ENCODE results near the gene LMO3. TPM values are rescaled to one million over a fixed set of nuclear protein-coding genes. Genes with fewer than 3 reads are reported as not detected.

LMO3 gene
- total RNA-seq, 5 donors from 2014 or later (not counting 1 experiment from before 2014, with no cell fraction given): 0.13 to 0.61 (median 0.36) TPM; not detected in 2

DNA sequence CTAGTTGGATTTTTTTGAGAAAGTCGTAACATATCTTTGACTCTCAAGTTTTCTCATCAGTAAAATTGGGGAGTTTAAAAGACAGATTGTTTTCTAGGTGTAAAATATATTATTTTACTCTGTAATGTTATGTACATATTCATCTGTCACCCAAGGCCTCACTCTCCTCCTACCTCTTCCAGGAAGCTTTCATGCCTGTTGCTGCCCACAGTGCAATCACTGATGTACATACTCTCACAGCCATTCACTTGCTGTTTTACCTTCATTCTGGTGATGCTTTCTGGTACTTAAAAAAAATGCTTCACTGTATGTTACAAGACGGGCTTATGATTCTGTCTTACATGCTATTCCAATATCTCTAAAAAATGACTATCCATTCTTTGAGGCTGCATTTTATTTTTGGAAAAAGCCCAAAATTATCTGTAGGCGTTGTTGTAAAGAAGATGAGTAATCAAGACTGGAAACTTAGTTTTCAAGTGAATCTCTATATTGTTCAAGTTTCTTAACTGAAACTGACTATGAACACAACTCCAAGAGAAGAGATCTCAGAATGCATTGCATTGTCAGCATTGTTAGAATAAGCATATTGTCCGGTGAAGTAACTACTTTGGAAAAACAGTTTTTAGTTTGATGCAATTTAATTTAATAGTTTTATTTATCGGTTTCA is 82.5 kb downstream of the LMO3 start:
- no CpG with 5 or more reads among the region's 5 CpGs for WGBS (ENCODE audit: insufficient coverage)
- ChIA-PET CTCF (no interaction called here), POLR2A (no interaction called here)
- H3K36me3 ChIP-seq (ENCODE audit: control insufficient read depth in 2 of 2, extremely low read depth in 1 of 2, insufficient read depth in 1 of 2, low read length in 1 of 2): no peaks in the 10 kb centered on the region
- H3K4me3 Mint-ChIP-seq: no peak overlapping the region
- DNase-seq (no peak), ATAC-seq (replicated peaks in 1 of 4) (no peak)
- no peaks in the 10 kb centered on the region for H3K27me3 Mint-ChIP-seq
- H3K27ac Mint-ChIP-seq: no peak overlapping the region
- H3K4me1 ChIP-seq (ENCODE audit: control insufficient read depth in 1 of 2, extremely low read depth in 1 of 2, insufficient read depth in 2 of 2, low read length in 2 of 2): no peaks in the 10 kb centered on the region
- H3K4me1 Mint-ChIP-seq: no peaks in the 10 kb centered on the region
- H3K27ac ChIP-seq (ENCODE audit: low read length): no peak overlapping the region
- H3K4me3 ChIP-seq (ENCODE audit: control insufficient read depth in 1 of 2, extremely low read depth in 1 of 2, low read length in 1 of 2): no peak overlapping the region
- H3K9me3 ChIP-seq: no peaks in the 10 kb centered on the region
- no peaks in the 10 kb centered on the region for H3K27me3 ChIP-seq (replicated peaks in 1 of 2; ENCODE audit: control insufficient read depth in 2 of 2, extremely low read depth in 1 of 2, insufficient read depth in 2 of 2, low read length in 1 of 2)
- no peaks in the 10 kb centered on the region for H3K36me3 Mint-ChIP-seq
- H3K9me3 Mint-ChIP-seq: peaks cover 10 to 12% (median 11%) of the 10 kb centered on the region in 3 donors

- H3K36me3 ChIP-seq (ENCODE audit: control insufficient read depth in 2 of 2, extremely low read depth in 1 of 2, insufficient read depth in 1 of 2, low read length in 1 of 2): no peaks in the 10 kb centered on the region
- no peaks in the 10 kb centered on the region for H3K4me1 Mint-ChIP-seq
Observed at GRCh38 chr12:16520328-16520727, 85.6 kb downstream of the LMO3 start.

DNA sequence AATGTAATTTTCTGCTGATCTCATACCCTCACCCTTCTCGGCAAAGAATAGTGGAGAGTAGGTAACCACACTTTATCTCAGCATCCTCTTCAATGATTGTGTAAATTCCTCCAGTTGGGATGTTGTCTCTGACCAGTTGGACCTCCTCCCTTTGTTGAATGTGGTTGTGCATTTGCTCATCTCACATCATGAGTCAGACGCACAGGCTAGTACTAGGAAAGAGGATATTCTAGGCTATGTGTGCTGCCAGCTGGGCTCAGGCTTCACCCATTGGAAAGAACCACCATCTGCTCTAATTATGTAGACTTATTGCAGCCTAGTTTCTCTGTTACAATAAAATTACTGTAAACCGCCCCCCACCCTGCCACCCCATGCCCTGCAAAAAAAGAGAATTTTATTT is 90.3 kb downstream of the LMO3 start:
- CTCF ChIA-PET: no interaction called here
- H3K9me3 Mint-ChIP-seq: peaks cover 4 to 10% (median 9%) of the 10 kb centered on the region in 3 donors
- no peak overlapping the region for H3K27ac ChIP-seq (ENCODE audit: low read length)
- no peak overlapping the region for H3K4me3 Mint-ChIP-seq
- H3K36me3 Mint-ChIP-seq: no peaks in the 10 kb centered on the region
- no peaks in the 10 kb centered on the region for H3K4me1 ChIP-seq (ENCODE audit: control insufficient read depth in 1 of 2, extremely low read depth in 1 of 2, insufficient read depth in 2 of 2, low read length in 2 of 2)
- no peaks in the 10 kb centered on the region for H3K27me3 Mint-ChIP-seq
- WGBS (ENCODE audit: insufficient coverage): no CpG with 5 or more reads among the region's 3 CpGs
- H3K36me3 ChIP-seq (ENCODE audit: control insufficient read depth in 2 of 2, extremely low read depth in 1 of 2, insufficient read depth in 1 of 2, low read length in 1 of 2): no peaks in the 10 kb centered on the region
- DNase-seq (no peak), ATAC-seq (replicated peaks in 1 of 4) (no peak)
- POLR2A ChIA-PET: no interaction called here
- no peaks in the 10 kb centered on the region for H3K27me3 ChIP-seq (replicated peaks in 1 of 2; ENCODE audit: control insufficient read depth in 2 of 2, extremely low read depth in 1 of 2, insufficient read depth in 2 of 2, low read length in 1 of 2)
- no peak overlapping the region for H3K27ac Mint-ChIP-seq
- H3K4me3 ChIP-seq (ENCODE audit: control insufficient read depth in 1 of 2, extremely low read depth in 1 of 2, low read length in 1 of 2): no peak overlapping the region
- H3K9me3 ChIP-seq: no peaks in the 10 kb centered on the region
- H3K4me1 Mint-ChIP-seq: no peaks in the 10 kb centered on the region

More at GRCh38 chr12:16520328-16520727, 85.6 kb downstream of the LMO3 start:
- no peaks in the 10 kb centered on the region for H3K4me1 ChIP-seq (ENCODE audit: control insufficient read depth in 1 of 2, extremely low read depth in 1 of 2, insufficient read depth in 2 of 2, low read length in 2 of 2)
- POLR2A ChIA-PET: no interaction called here
- Mint-ChIP-seq H3K4me3 (no peak overlapping the region), H3K9me3 (peaks cover 12 to 20% (median 12%) of the 10 kb centered on the region in 3 donors), H3K36me3 (no peaks in the 10 kb centered on the region), H3K27ac (no peak overlapping the region), H3K27me3 (no peaks in the 10 kb centered on the region)
- 60% methylated on average over 1 of the region's 6 CpGs for WGBS (ENCODE audit: insufficient coverage)
- no peaks in the 10 kb centered on the region for H3K27me3 ChIP-seq (replicated peaks in 1 of 2; ENCODE audit: control insufficient read depth in 2 of 2, extremely low read depth in 1 of 2, insufficient read depth in 2 of 2, low read length in 1 of 2)
- DNase-seq (no peak), ATAC-seq (replicated peaks in 1 of 4) (no peak)
- no peak overlapping the region for H3K27ac ChIP-seq (ENCODE audit: low read length)
- H3K9me3 ChIP-seq: no peaks in the 10 kb centered on the region
- CTCF ChIA-PET: no interaction called here
- H3K4me3 ChIP-seq (ENCODE audit: control insufficient read depth in 1 of 2, extremely low read depth in 1 of 2, low read length in 1 of 2): no peak overlapping the region

DNA sequence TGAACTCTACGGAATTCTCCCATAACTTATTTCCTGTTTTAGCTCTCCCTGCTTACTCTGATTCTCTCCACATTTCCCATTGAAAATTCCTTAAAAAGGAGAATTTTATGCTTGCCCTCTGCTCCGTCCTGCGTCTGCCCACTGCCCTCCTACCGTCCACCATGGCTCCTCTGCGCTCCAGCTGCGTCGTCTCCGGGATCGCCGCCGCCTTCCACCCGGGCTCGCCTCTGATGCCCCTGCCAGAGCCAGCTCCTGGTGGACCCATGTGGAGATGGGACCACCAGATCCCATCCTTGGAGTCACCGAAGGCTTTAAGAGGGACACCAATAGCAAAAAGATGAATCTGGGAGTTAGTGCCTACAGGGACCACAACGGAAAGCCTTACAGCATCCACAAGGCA is 92.7 kb downstream of the LMO3 start:
- Histone ChIP-seq H3K27me3 (replicated peaks in 1 of 2; ENCODE audit: control insufficient read depth in 2 of 2, extremely low read depth in 1 of 2, insufficient read depth in 2 of 2, low read length in 1 of 2) (no peaks in the 10 kb centered on the region), H3K36me3 (ENCODE audit: control insufficient read depth in 2 of 2, extremely low read depth in 1 of 2, insufficient read depth in 1 of 2, low read length in 1 of 2) (no peaks in the 10 kb centered on the region), H3K27ac (ENCODE audit: low read length) (no peak overlapping the region), H3K4me1 (ENCODE audit: control insufficient read depth in 1 of 2, extremely low read depth in 1 of 2, insufficient read depth in 2 of 2, low read length in 2 of 2) (no peaks in the 10 kb centered on the region), H3K4me3 (ENCODE audit: control insufficient read depth in 1 of 2, extremely low read depth in 1 of 2, low read length in 1 of 2) (no peak overlapping the region), H3K9me3 (no peaks in the 10 kb centered on the region)
- ChIA-PET POLR2A (no interaction called here), CTCF (no interaction called here)
- Mint-ChIP-seq H3K27me3 (no peaks in the 10 kb centered on the region), H3K36me3 (no peaks in the 10 kb centered on the region), H3K27ac (no peak overlapping the region), H3K9me3 (peaks cover 4 to 9% (median 9%) of the 10 kb centered on the region in 3 donors), H3K4me1 (no peaks in the 10 kb centered on the region), H3K4me3 (no peak overlapping the region)
- ATAC-seq (replicated peaks in 1 of 4): no peak
- 93% methylated on average over 8 of the region's 15 CpGs for WGBS (ENCODE audit: insufficient coverage)
- DNase-seq: no peak

DNA sequence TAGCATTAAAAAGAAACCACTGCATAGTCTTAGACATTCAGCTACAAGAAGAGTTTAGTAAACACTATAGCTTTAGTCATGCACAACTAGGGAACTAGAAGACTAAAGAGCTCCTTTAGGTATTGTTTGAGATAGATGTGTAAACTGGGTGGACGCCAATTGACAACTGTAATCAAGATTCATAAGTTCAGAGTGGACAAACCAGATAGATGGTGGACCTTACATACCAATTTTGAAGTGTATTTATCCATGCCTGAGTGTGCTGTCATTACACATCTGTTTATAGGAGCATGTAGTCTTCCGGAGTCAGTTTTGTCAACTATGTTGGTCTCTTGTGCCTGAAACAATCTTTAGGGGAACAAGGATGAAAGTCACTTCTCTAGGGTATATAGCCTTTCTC is 96.6 kb downstream of the LMO3 start:
- peaks cover 7 to 14% (median 9%) of the 10 kb centered on the region in 3 donors for H3K9me3 Mint-ChIP-seq
- POLR2A ChIA-PET: no interaction called here
- WGBS (ENCODE audit: insufficient coverage): 71% methylated on average over 1 of the region's 2 CpGs
- no peaks in the 10 kb centered on the region for H3K36me3 ChIP-seq (ENCODE audit: control insufficient read depth in 2 of 2, extremely low read depth in 1 of 2, insufficient read depth in 1 of 2, low read length in 1 of 2)
- no peak overlapping the region for H3K4me3 ChIP-seq (ENCODE audit: control insufficient read depth in 1 of 2, extremely low read depth in 1 of 2, low read length in 1 of 2)
- no peak for DNase-seq
- no peaks in the 10 kb centered on the region for H3K36me3 Mint-ChIP-seq
- no peaks in the 10 kb centered on the region for H3K9me3 ChIP-seq
- no peaks in the 10 kb centered on the region for H3K4me1 ChIP-seq (ENCODE audit: control insufficient read depth in 1 of 2, extremely low read depth in 1 of 2, insufficient read depth in 2 of 2, low read length in 2 of 2)
- CTCF ChIA-PET: no interaction called here
- no peaks in the 10 kb centered on the region for H3K4me1 Mint-ChIP-seq
- no peaks in the 10 kb centered on the region for H3K27me3 Mint-ChIP-seq
- H3K27ac Mint-ChIP-seq: no peak overlapping the region
- H3K4me3 Mint-ChIP-seq: no peak overlapping the region
- H3K27ac ChIP-seq (ENCODE audit: low read length): no peak overlapping the region
- H3K27me3 ChIP-seq (replicated peaks in 1 of 2; ENCODE audit: control insufficient read depth in 2 of 2, extremely low read depth in 1 of 2, insufficient read depth in 2 of 2, low read length in 1 of 2): no peaks in the 10 kb centered on the region
- no peak for ATAC-seq (replicated peaks in 1 of 4)

GRCh38 chr12:16506394-16506793 is 99.6 kb downstream of the LMO3 start:
- ChIA-PET CTCF (no interaction called here), POLR2A (no interaction called here)
- no peaks in the 10 kb centered on the region for H3K9me3 ChIP-seq
- H3K4me3 ChIP-seq (ENCODE audit: control insufficient read depth in 1 of 2, extremely low read depth in 1 of 2, low read length in 1 of 2): no peak overlapping the region
- Mint-ChIP-seq H3K36me3 (no peaks in the 10 kb centered on the region), H3K9me3 (peaks cover 13 to 15% (median 15%) of the 10 kb centered on the region in 3 donors), H3K4me3 (no peak overlapping the region), H3K27ac (no peak overlapping the region), H3K27me3 (no peaks in the 10 kb centered on the region), H3K4me1 (no peaks in the 10 kb centered on the region)
- no peak overlapping the region for H3K27ac ChIP-seq (ENCODE audit: low read length)
- no peak for ATAC-seq (replicated peaks in 1 of 4)
- no peaks in the 10 kb centered on the region for H3K36me3 ChIP-seq (ENCODE audit: control insufficient read depth in 2 of 2, extremely low read depth in 1 of 2, insufficient read depth in 1 of 2, low read length in 1 of 2)
- no peak for DNase-seq
- no peaks in the 10 kb centered on the region for H3K4me1 ChIP-seq (ENCODE audit: control insufficient read depth in 1 of 2, extremely low read depth in 1 of 2, insufficient read depth in 2 of 2, low read length in 2 of 2)
- no peaks in the 10 kb centered on the region for H3K27me3 ChIP-seq (replicated peaks in 1 of 2; ENCODE audit: control insufficient read depth in 2 of 2, extremely low read depth in 1 of 2, insufficient read depth in 2 of 2, low read length in 1 of 2)

- H3K4me3 ChIP-seq (ENCODE audit: control insufficient read depth in 1 of 2, extremely low read depth in 1 of 2, low read length in 1 of 2): no peak overlapping the region
- WGBS (ENCODE audit: insufficient coverage): no CpG with 5 or more reads among the region's 1 CpG
- POLR2A ChIA-PET: no interaction called here
- Mint-ChIP-seq H3K27me3 (no peaks in the 10 kb centered on the region), H3K9me3 (peaks cover 13 to 20% (median 15%) of the 10 kb centered on the region in 3 donors), H3K36me3 (no peaks in the 10 kb centered on the region), H3K27ac (no peak overlapping the region), H3K4me1 (no peaks in the 10 kb centered on the region), H3K4me3 (no peak overlapping the region)
- H3K36me3 ChIP-seq (ENCODE audit: control insufficient read depth in 2 of 2, extremely low read depth in 1 of 2, insufficient read depth in 1 of 2, low read length in 1 of 2): no peaks in the 10 kb centered on the region
- no peak overlapping the region for H3K27ac ChIP-seq (ENCODE audit: low read length)
- DNase-seq (no peak), ATAC-seq (replicated peaks in 1 of 4) (no peak)
- H3K4me1 ChIP-seq (ENCODE audit: control insufficient read depth in 1 of 2, extremely low read depth in 1 of 2, insufficient read depth in 2 of 2, low read length in 2 of 2): no peaks in the 10 kb centered on the region
- H3K27me3 ChIP-seq (replicated peaks in 1 of 2; ENCODE audit: control insufficient read depth in 2 of 2, extremely low read depth in 1 of 2, insufficient read depth in 2 of 2, low read length in 1 of 2): no peaks in the 10 kb centered on the region
- H3K9me3 ChIP-seq: no peaks in the 10 kb centered on the region
- CTCF ChIA-PET: no interaction called here
Observed at GRCh38 chr12:16504200-16504599, 101.8 kb downstream of the LMO3 start.
